ENCODE measurements around the gene MAP6.

Gene MAP6

GRCh38 chr11:75582506-75582894 lies 86.3 kb downstream of the MAP6 start:
- ATAC-seq (replicated peaks; ENCODE audit: extremely low read depth, poor library complexity, severe bottlenecking) (no peak), DNase-seq (ENCODE audit: low spot score in 2 of 2) (no peak)
- no peaks in the 10 kb centered on the region for H3K9me3 Mint-ChIP-seq
- no peaks in the 10 kb centered on the region for H3K27me3 Mint-ChIP-seq
- H3K4me1 Mint-ChIP-seq: peaks cover 17% of the 10 kb centered on the region
- H3K4me3 Mint-ChIP-seq: peak overlapping the region; percentile 84
- H3K36me3 Mint-ChIP-seq (ENCODE audit: insufficient read depth): no peaks in the 10 kb centered on the region
- peak overlapping the region; percentile 67 for H3K27ac Mint-ChIP-seq (ENCODE audit: low read depth)

GRCh38 chr11:75579841-75580240 lies 89.0 kb downstream of the MAP6 start:
- H3K4me3 Mint-ChIP-seq: no peak overlapping the region
- no peak overlapping the region for H3K27ac Mint-ChIP-seq (ENCODE audit: low read depth)
- no peak for DNase-seq (ENCODE audit: low spot score in 2 of 2)
- ATAC-seq (replicated peaks; ENCODE audit: extremely low read depth, poor library complexity, severe bottlenecking): no peak
- H3K9me3 Mint-ChIP-seq: no peaks in the 10 kb centered on the region
- H3K27me3 Mint-ChIP-seq: no peaks in the 10 kb centered on the region
- no peaks in the 10 kb centered on the region for H3K36me3 Mint-ChIP-seq (ENCODE audit: insufficient read depth)
- peaks cover 27% of the 10 kb centered on the region for H3K4me1 Mint-ChIP-seq

- DNase-seq (ENCODE audit: low spot score in 2 of 2) (no peak), ATAC-seq (replicated peaks; ENCODE audit: extremely low read depth, poor library complexity, severe bottlenecking) (no peak)
- Mint-ChIP-seq H3K9me3 (no peaks in the 10 kb centered on the region), H3K4me3 (no peak overlapping the region), H3K4me1 (peaks cover 27% of the 10 kb centered on the region), H3K27ac (ENCODE audit: low read depth) (no peak overlapping the region), H3K36me3 (ENCODE audit: insufficient read depth) (no peaks in the 10 kb centered on the region), H3K27me3 (no peaks in the 10 kb centered on the region)
These were observed 89.9 kb downstream of the MAP6 start for GRCh38 chr11:75578977-75579376.

- Mint-ChIP-seq H3K27me3 (no peaks in the 10 kb centered on the region), H3K36me3 (ENCODE audit: insufficient read depth) (peaks cover 3% of the 10 kb centered on the region), H3K9me3 (no peaks in the 10 kb centered on the region), H3K4me3 (no peak overlapping the region), H3K4me1 (peaks cover 18% of the 10 kb centered on the region), H3K27ac (ENCODE audit: low read depth) (no peak overlapping the region)
- ATAC-seq (replicated peaks; ENCODE audit: extremely low read depth, poor library complexity, severe bottlenecking) (no peak), DNase-seq (ENCODE audit: low spot score in 2 of 2) (peak; percentile 16 to 37)
These were observed 91.6 kb downstream of the MAP6 start for GRCh38 chr11:75577207-75577606.

DNA sequence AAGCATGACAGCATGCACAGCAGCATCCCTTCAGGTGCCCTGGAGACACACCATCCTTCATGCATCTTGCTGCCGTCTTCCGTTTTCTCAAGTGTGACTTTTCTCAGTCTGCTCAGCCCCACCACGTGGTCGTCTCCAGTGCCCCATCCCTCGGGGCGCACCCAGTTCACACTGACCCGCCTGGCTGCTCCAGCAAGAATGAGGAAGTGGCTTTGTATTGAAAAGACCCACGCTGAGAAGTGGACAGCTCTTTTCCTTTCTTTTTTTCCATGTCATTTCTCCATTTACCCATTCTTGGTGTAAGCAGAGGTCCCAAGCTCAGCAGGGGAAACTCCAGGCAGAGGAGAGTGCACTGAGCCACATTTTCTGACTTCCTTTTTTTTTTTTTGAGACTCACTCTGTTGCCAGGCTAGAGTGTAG lies 92.3 kb downstream of the MAP6 start:
- Mint-ChIP-seq H3K4me3 (no peak overlapping the region), H3K4me1 (peaks cover 11% of the 10 kb centered on the region), H3K36me3 (ENCODE audit: insufficient read depth) (peaks cover 3% of the 10 kb centered on the region), H3K27me3 (no peaks in the 10 kb centered on the region), H3K9me3 (no peaks in the 10 kb centered on the region), H3K27ac (ENCODE audit: low read depth) (peak overlapping the region; percentile 78)
- DNase-seq (ENCODE audit: low spot score in 2 of 2): no peak
- ATAC-seq (replicated peaks; ENCODE audit: extremely low read depth, poor library complexity, severe bottlenecking): no peak

DNA sequence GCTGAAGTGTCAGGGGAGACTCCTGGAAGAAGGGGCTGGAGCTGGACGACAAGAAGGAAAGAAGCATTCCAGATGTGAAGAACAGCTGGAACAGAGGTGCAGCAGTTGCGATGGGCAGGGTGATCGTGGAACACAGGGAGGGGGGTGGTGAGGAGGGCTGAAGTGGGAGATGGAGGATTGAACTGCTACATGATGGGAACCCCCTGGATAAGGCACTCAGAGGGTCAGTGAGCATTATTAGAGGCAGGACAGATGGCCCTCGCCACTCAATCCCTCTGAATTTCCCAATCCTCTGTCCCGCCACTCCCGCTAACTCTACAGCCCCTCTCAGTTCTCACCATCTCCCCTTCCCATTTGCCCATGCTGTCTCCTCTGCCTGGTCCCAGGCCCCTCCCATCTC lies 92.8 kb downstream of the MAP6 start:
- H3K9me3 Mint-ChIP-seq: no peaks in the 10 kb centered on the region
- ATAC-seq (replicated peaks; ENCODE audit: extremely low read depth, poor library complexity, severe bottlenecking): no peak
- DNase-seq (ENCODE audit: low spot score in 2 of 2): no peak
- no peaks in the 10 kb centered on the region for H3K27me3 Mint-ChIP-seq
- H3K4me3 Mint-ChIP-seq: no peak overlapping the region
- peaks cover 7% of the 10 kb centered on the region for H3K36me3 Mint-ChIP-seq (ENCODE audit: insufficient read depth)
- H3K4me1 Mint-ChIP-seq: peaks cover 10% of the 10 kb centered on the region
- H3K27ac Mint-ChIP-seq (ENCODE audit: low read depth): peak overlapping the region; percentile 78

DNA sequence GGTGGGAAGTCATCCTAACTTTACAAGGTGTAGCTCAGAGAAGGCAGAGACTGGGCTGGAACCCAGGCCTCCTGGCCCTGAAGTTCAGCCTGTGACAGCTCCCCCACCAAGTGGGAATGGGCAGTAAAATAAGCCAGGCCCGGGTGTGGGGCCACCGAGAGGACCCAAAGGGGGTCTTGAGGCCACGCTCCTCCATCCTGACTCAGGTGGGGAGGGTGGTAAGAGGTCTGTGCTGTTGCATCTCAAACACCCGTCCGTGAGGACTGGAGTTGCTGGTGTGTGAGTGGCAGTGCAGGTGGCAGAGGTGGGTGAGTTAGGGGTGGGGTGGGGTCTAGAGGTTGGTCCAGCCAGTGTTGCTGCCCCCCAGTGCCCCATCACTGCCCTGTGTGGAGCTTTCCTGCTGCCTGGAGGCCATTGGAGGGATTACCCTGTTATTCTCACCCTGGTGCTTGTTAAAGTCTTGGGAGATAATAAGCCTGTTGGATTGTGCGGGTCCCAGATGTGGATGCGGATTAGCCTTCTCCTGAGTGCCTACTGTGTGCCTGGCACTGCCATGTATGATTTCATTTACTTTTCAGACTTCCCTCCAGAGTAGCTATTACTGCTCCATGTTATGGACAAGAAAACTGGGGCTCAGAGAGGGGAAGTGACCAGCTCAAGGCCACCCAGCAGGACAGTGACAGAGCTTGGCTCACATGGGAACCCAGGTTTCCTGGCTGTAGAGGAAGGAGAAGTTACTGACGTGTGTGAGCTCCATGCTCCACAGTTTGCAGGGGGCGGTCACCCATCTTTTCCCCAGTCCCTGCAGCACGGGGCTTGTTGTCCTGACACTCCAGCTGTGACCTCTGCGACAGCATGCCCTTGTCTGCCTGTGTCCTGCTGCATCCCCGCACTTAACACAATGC lies 93.9 kb downstream of the MAP6 start:
- no peak overlapping the region for H3K4me3 Mint-ChIP-seq
- H3K4me1 Mint-ChIP-seq: peaks cover 10% of the 10 kb centered on the region
- H3K9me3 Mint-ChIP-seq: no peaks in the 10 kb centered on the region
- DNase-seq (ENCODE audit: low spot score in 2 of 2): no peak
- no peak overlapping the region for H3K27ac Mint-ChIP-seq (ENCODE audit: low read depth)
- peaks cover 7% of the 10 kb centered on the region for H3K36me3 Mint-ChIP-seq (ENCODE audit: insufficient read depth)
- H3K27me3 Mint-ChIP-seq: no peaks in the 10 kb centered on the region
- no peak for ATAC-seq (replicated peaks; ENCODE audit: extremely low read depth, poor library complexity, severe bottlenecking)

DNA sequence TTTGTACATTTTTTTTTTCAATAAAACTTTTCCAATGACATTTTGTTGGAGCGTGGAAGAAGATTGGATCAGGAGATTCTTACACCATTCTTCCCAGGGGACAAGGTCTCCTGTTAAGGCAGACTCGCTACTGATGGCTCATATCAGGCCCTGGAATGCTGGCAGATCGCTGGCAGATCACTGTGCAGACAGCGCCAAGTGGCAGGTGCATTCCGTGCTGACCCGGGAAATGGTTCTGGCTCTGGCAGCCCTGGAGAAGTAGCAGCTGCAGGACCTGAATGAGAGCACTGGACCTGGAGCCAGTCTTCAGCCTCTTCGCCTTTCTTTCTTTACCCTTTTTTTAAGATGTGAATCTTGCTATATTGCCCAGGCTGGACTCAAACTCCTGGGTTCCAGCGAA lies 96.1 kb downstream of the MAP6 start:
- Mint-ChIP-seq H3K27ac (ENCODE audit: low read depth) (no peak overlapping the region), H3K4me1 (peaks cover 10% of the 10 kb centered on the region)
- no peak for ATAC-seq (replicated peaks; ENCODE audit: extremely low read depth, poor library complexity, severe bottlenecking)

GRCh38 chr11:75571625-75572024 lies 97.2 kb downstream of the MAP6 start:
- Mint-ChIP-seq H3K36me3 (ENCODE audit: insufficient read depth) (peaks cover 8% of the 10 kb centered on the region), H3K27me3 (no peaks in the 10 kb centered on the region), H3K27ac (ENCODE audit: low read depth) (no peak overlapping the region), H3K4me3 (no peak overlapping the region), H3K9me3 (no peaks in the 10 kb centered on the region), H3K4me1 (peaks cover 10% of the 10 kb centered on the region)
- no peak for DNase-seq (ENCODE audit: low spot score in 2 of 2)
- ATAC-seq (replicated peaks; ENCODE audit: extremely low read depth, poor library complexity, severe bottlenecking): no peak

More for the DNA sequence above, 96.1 kb downstream of the MAP6 start:
- H3K9me3 Mint-ChIP-seq: no peaks in the 10 kb centered on the region
- H3K36me3 Mint-ChIP-seq (ENCODE audit: insufficient read depth): peaks cover 8% of the 10 kb centered on the region
- no peak for DNase-seq (ENCODE audit: low spot score in 2 of 2)
- no peaks in the 10 kb centered on the region for H3K27me3 Mint-ChIP-seq
- no peak overlapping the region for H3K4me3 Mint-ChIP-seq

DNA sequence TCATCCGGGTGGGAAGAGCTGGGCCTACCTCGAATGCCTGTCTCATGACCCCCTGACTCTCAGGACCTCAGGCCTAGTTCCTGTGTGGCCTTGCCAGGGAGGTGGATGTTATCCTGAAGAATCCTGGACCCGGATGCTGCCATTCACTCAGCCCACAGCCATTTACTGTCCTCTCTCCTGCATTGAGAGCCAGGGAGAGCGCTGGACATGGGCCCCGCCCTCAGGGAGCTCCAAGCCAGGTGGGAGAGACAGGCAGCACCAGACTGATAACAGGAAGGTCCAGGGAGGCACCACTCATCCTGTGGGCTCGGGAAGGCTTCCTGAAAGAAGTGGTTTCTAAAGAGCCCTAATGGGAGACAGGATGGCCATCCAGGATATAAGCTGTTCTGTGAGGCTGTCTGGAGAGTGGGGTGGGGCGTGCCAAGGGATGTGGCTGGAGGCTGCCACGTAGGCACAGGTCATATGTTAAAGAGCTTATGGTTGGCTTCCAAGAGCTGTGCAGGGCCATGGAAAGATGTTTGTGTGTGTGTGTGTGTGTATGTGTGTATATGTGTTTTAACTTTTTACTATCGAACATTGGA lies 98.2 kb downstream of the MAP6 start:
- H3K36me3 Mint-ChIP-seq (ENCODE audit: insufficient read depth): peaks cover 11% of the 10 kb centered on the region
- H3K4me3 Mint-ChIP-seq: no peak overlapping the region
- H3K27ac Mint-ChIP-seq (ENCODE audit: low read depth): no peak overlapping the region
- no peaks in the 10 kb centered on the region for H3K27me3 Mint-ChIP-seq
- ATAC-seq (replicated peaks; ENCODE audit: extremely low read depth, poor library complexity, severe bottlenecking) (no peak), DNase-seq (ENCODE audit: low spot score in 2 of 2) (no peak)
- peaks cover 6% of the 10 kb centered on the region for H3K4me1 Mint-ChIP-seq
- H3K9me3 Mint-ChIP-seq: no peaks in the 10 kb centered on the region

DNA sequence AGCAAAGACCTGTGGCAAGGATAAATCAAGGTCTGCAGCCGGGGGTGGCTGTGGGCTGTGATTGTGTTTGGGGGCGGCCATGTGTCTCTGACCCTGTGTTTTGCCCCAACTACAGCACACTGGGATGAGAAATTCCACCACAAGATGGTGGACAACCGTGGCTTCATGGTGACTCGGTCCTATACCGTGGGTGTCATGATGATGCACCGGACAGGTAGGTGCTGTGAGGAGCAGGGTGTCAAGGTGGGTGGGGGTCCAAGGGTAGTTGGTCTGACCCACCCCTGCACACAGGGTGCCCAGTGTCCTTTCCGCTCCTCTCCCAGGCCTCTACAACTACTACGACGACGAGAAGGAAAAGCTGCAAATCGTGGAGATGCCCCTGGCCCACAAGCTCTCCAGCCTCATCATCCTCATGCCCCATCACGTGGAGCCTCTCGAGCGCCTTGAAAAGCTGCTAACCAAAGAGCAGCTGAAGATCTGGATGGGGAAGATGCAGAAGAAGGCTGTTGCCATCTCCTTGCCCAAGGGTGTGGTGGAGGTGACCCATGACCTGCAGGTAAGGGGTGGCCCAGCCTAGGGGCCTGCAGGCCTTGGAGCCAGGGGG lies 100.1 kb downstream of the MAP6 start:
- DNase-seq (ENCODE audit: low spot score in 2 of 2) (no peak), ATAC-seq (replicated peaks; ENCODE audit: extremely low read depth, poor library complexity, severe bottlenecking) (no peak)
- H3K9me3 Mint-ChIP-seq: no peaks in the 10 kb centered on the region
- H3K36me3 Mint-ChIP-seq (ENCODE audit: insufficient read depth): peaks cover 11% of the 10 kb centered on the region
- H3K27ac Mint-ChIP-seq (ENCODE audit: low read depth): no peak overlapping the region
- H3K27me3 Mint-ChIP-seq: no peaks in the 10 kb centered on the region
- peaks cover 20% of the 10 kb centered on the region for H3K4me1 Mint-ChIP-seq
- no peak overlapping the region for H3K4me3 Mint-ChIP-seq

DNA sequence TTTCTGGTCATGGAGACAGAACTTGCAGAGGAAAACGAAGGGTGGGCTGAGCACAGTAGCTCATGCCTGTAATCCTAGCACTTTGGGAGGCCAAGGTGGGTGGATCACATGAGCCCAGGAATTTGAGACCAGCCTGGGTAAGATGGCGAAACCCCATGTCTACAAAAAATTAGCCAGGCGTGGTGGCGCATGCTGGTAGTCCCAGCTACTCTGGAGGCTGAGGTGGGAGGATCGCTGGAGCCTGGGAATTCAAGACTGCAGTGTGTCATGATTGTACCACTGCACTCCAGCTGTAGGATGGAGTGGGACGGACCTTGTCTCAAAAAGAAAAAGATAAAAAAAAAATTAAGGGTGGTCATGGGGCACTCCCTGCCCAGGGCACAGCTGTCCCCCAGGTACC lies 100.9 kb downstream of the MAP6 start:
- Mint-ChIP-seq H3K4me3 (no peak overlapping the region), H3K9me3 (no peaks in the 10 kb centered on the region), H3K36me3 (ENCODE audit: insufficient read depth) (peaks cover 11% of the 10 kb centered on the region), H3K27ac (ENCODE audit: low read depth) (no peak overlapping the region), H3K27me3 (no peaks in the 10 kb centered on the region), H3K4me1 (peaks cover 25% of the 10 kb centered on the region)
- DNase-seq (ENCODE audit: low spot score in 2 of 2): no peak
- ATAC-seq (replicated peaks; ENCODE audit: extremely low read depth, poor library complexity, severe bottlenecking): no peak
